Suprapubic skin (tissue), 4 donors: ENCODE data around the gene CALN1.

Experiments used
- CTCF ChIP-seq, 2 donors: fragments of 200-600 bp in 1 of 2; fragments of 450-650 bp in 1 of 2; sonication (generic) in 1 of 2; IDR thresholded peaks; one replicate each; pipeline ENCODE4 v1.5.1; 2016 to 2019; ENCODE audit warnings: antibody characterized with exemption in 2 of 2, mild to moderate bottlenecking in 1 of 2, moderate library complexity in 1 of 2
- POLR2A ChIP-seq, 2 donors: fragments of 450-650 bp; IDR thresholded peaks; one replicate each; pipeline ENCODE4 v1.6.1; 2017; ENCODE audit warnings: antibody characterized with exemption in 2 of 2, mild to moderate bottlenecking in 2 of 2, moderate library complexity in 2 of 2
- POLR2AphosphoS5 ChIP-seq, 3 donors: sonication (generic); formaldehyde crosslinking; IDR thresholded peaks; one replicate each; pipeline ENCODE4 v1.6.1; 2017; ENCODE audit warnings: antibody characterized with exemption in 3 of 3

GRCh38 chr7:72278550-72278949, 133.6 kb downstream of the CALN1 start:
- no peak for TF ChIP-seq CTCF (IDR thresholded peaks at IDR 0.05)
- TF ChIP-seq POLR2AphosphoS5 (IDR thresholded peaks at IDR 0.05), result no peak
- TF ChIP-seq POLR2A (IDR thresholded peaks at IDR 0.05), result no peak
